Measurements from ENCODE around the gene PPIF.

Gene PPIF

GRCh38 chr10:79320316-79320715 is 27.0 kb upstream of the PPIF start:
- no peak for DNase-seq (ENCODE audit: low read depth)
- H3K4me3 ChIP-seq (ENCODE audit: low read depth, low read length): no peak overlapping the region
- in situ Hi-C loops (cut with HindIII; ENCODE audit: low sequenced_read_pairs): no loop called here
- TF ChIP-seq, protein P1, sequence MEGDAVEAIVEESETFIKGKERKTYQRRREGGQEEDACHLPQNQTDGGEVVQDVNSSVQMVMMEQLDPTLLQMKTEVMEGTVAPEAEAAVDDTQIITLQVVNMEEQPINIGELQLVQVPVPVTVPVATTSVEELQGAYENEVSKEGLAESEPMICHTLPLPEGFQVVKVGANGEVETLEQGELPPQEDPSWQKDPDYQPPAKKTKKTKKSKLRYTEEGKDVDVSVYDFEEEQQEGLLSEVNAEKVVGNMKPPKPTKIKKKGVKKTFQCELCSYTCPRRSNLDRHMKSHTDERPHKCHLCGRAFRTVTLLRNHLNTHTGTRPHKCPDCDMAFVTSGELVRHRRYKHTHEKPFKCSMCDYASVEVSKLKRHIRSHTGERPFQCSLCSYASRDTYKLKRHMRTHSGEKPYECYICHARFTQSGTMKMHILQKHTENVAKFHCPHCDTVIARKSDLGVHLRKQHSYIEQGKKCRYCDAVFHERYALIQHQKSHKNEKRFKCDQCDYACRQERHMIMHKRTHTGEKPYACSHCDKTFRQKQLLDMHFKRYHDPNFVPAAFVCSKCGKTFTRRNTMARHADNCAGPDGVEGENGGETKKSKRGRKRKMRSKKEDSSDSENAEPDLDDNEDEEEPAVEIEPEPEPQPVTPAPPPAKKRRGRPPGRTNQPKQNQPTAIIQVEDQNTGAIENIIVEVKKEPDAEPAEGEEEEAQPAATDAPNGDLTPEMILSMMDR (IDR thresholded peaks at IDR 0.05; ENCODE audit: low read depth, low read length, missing control alignments): no peak

DNA sequence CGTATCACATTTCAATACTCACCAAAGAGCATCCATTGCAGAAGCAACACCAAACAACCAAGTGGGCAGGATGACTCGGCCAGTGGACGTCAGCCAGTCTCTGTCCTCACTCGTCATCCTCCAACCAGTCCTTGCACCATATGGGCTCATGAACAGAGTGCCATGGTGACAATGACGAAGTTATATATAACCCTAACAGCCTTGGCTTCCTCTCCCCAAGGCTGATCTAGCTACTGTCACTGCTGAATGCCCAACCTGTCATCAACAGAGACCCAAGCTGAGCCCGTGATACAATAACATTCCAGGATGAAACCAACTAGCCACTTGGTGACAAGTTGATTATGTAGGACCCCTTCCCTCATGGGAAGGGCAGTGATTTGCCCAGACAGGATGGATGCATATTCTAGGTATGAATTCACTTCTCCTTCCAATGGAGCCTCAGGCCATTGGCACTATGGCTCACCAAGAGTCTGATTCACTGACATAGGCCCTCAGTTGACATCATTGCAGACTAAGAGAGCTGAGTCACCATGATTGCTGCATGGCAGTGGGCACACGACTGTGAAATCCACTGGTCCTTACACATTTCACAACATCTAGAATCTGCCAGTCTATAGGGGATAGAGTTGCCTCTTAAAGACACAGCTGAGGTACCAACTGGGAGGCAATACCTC is 26.3 kb upstream of the PPIF start:
- DNase-seq (ENCODE audit: low read depth): no peak
- in situ Hi-C loops (cut with HindIII; ENCODE audit: low sequenced_read_pairs): no loop called here
- H3K4me3 ChIP-seq (ENCODE audit: low read depth, low read length): no peak overlapping the region
- TF ChIP-seq, protein P1 (IDR thresholded peaks at IDR 0.05; ENCODE audit: low read depth, low read length, missing control alignments): no peak

GRCh38 chr10:79321494-79321882 is 25.8 kb upstream of the PPIF start:
- TF ChIP-seq, protein P1 (IDR thresholded peaks at IDR 0.05; ENCODE audit: low read depth, low read length, missing control alignments): no peak
- no peak for DNase-seq (ENCODE audit: low read depth)
- H3K4me3 ChIP-seq (ENCODE audit: low read depth, low read length): no peak overlapping the region
- in situ Hi-C loops (cut with HindIII; ENCODE audit: low sequenced_read_pairs): no loop called here

GRCh38 chr10:79321951-79322350 is 25.3 kb upstream of the PPIF start:
- TF ChIP-seq, protein P1 (IDR thresholded peaks at IDR 0.05; ENCODE audit: low read depth, low read length, missing control alignments): no peak
- DNase-seq (ENCODE audit: low read depth): no peak
- in situ Hi-C loops (cut with HindIII; ENCODE audit: low sequenced_read_pairs): no loop called here
- no peak overlapping the region for H3K4me3 ChIP-seq (ENCODE audit: low read depth, low read length)

DNA sequence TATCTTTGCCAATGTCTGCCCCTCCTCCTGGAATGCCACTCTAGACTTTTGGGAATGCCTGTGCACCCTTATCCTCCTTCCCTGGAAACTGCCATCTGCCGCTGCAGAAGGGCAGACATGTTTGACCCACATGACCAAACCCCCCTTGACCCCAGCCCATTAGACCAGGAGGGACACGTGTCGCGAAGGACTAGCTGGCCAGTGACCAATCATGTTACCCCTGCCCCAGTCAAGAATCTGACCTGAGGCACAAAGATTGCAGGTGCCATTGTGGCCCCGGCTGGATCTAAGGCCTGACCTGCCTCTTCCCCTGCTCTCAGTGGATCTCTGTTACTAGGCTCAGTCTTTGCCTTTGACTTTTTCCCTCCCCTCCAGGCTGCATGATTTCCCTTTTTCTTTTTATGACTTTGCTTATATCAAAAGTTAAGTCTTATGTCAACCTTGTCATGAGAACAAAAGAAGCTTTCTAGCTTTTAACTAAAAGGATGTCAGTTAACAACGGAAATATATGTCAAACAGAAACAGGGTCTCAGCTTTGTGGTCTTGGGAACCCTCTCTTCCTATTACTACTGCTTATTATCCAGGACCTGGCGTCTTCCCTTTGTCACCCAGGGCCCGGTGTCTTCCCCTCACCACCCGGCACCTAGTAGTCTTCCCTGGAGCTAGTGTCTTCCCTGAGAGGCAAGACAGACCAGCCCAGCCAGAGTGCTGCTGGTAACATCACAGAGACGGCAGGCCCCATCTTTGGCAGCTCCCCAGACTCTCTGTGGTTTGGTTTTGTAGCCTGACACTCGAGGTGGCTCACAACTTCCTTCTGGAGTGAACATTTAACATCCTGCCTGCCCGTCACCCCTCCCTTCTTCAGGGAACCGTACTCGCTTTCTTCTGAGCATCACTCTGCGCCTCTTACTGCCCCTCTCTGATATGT is 24.4 kb upstream of the PPIF start:
- no peak overlapping the region for H3K4me3 ChIP-seq (ENCODE audit: low read depth, low read length)
- in situ Hi-C loops (cut with HindIII; ENCODE audit: low sequenced_read_pairs): no loop called here

GRCh38 chr10:79323602-79324001 is 23.7 kb upstream of the PPIF start:
- H3K4me3 ChIP-seq (ENCODE audit: low read depth, low read length): no peak overlapping the region
- in situ Hi-C loops (cut with HindIII; ENCODE audit: low sequenced_read_pairs): no loop called here
- TF ChIP-seq, protein P1 (IDR thresholded peaks at IDR 0.05; ENCODE audit: low read depth, low read length, missing control alignments): no peak
- no peak for DNase-seq (ENCODE audit: low read depth)

More for the DNA sequence above, 24.4 kb upstream of the PPIF start:
- peak; percentile 79 for DNase-seq (ENCODE audit: low read depth)
- TF ChIP-seq, protein P1 (IDR thresholded peaks at IDR 0.05; ENCODE audit: low read depth, low read length, missing control alignments): no peak

All from astrocyte of the cerebellum (primary cell).